H1 (cell line): ENCODE data around the gene HSPD1.

Experiments used
- ATF3 ChIP-seq: IDR thresholded peaks from 2 replicates; pipeline ENCODE4 v1.6.1; 2011; ENCODE audit warnings: low read depth, mild to moderate bottlenecking, low read length; ENCODE audit not compliant: insufficient read depth
- CTCF ChIP-seq, 3 experiments: IDR thresholded peaks; 1 replicate in 2 of 3; 2 replicates in 1 of 3; pipeline versions ENCODE4 v1.5.1 to v1.6.1; 2011; ENCODE audit warnings: low read length in 3 of 3, mild to moderate bottlenecking in 3 of 3, inconsistent platforms in 2 of 3, low read depth in 1 of 3, moderate library complexity in 1 of 3; ENCODE audit not compliant: insufficient read depth in 1 of 3; ENCODE audit errors: control extremely low read depth in 1 of 3
- JUN ChIP-seq: IDR thresholded peaks from 2 replicates; pipeline ENCODE4 v1.6.1; 2011; ENCODE audit warnings: low read depth, mild to moderate bottlenecking, improper control_type of control experiment, low read length
- POLR2A ChIP-seq, 2 experiments: IDR thresholded peaks; 1 replicate in 1 of 2; 2 replicates in 1 of 2; pipeline ENCODE4 v1.6.1; 2011; ENCODE audit warnings: low read depth in 2 of 2, low read length in 2 of 2, mild to moderate bottlenecking in 2 of 2; ENCODE audit errors: control extremely low read depth in 1 of 2
- POLR2AphosphoS5 ChIP-seq: IDR thresholded peaks from 2 replicates; pipeline ENCODE4 v1.6.1; 2011; ENCODE audit warnings: low read depth, low read length
- TAF1 ChIP-seq: IDR thresholded peaks from 2 replicates; pipeline ENCODE4 v1.6.1; 2011; ENCODE audit warnings: mild to moderate bottlenecking, low read depth, low read length
- USF2 ChIP-seq: IDR thresholded peaks from 2 replicates; pipeline ENCODE4 v1.6.1; 2011; ENCODE audit warnings: low read length, improper control_type of control experiment

- TF ChIP-seq JUN (no peak), USF2 (no peak), ATF3 (no peak), POLR2A (IDR thresholded peaks at IDR 0.05; ENCODE audit: control extremely low read depth in 1 of 2, low read depth in 2 of 2, low read length in 2 of 2) (no peak), CTCF (IDR thresholded peaks at IDR 0.05; ENCODE audit: control extremely low read depth in 1 of 3, insufficient read depth in 1 of 3, low read depth in 1 of 3, low read length in 3 of 3) (no peak), TAF1 (no peak), POLR2AphosphoS5 (no peak)
These were observed 2.9 kb downstream of the HSPD1 start for GRCh38 chr2:197496695-197497094.
